HepG2 (cell line): ENCODE measurements around the gene SERP1. TPM values are rescaled to one million over a fixed set of nuclear protein-coding genes. Genes with fewer than 3 reads are reported as not detected.

ENCODE experiments used
- ATM ChIP-seq: fragments of 450-650 bp; IDR thresholded peaks from 2 replicates; pipeline ENCODE4 v1.7.1; 2017; ENCODE audit warnings: mild to moderate bottlenecking, borderline replicate concordance
- KMT2A ChIP-seq: sonication (generic); formaldehyde crosslinking; IDR thresholded peaks from 2 replicates; pipeline ENCODE4 v1.4.0; 2020; ENCODE audit warnings: missing genetic modification reagents
- NFE2L1 ChIP-seq: sonication (generic); formaldehyde crosslinking; IDR thresholded peaks from 2 replicates; pipeline ENCODE4 v1.4.0; 2020; ENCODE audit warnings: missing genetic modification reagents, mild to moderate bottlenecking, borderline replicate concordance
- NFYC ChIP-seq: IDR thresholded peaks from 2 replicates; pipeline ENCODE4 v1.6.1; 2016; ENCODE audit warnings: missing genetic modification reagents, missing compliant biosample characterization
- NKX3-1 ChIP-seq: sonication (generic); formaldehyde crosslinking; IDR thresholded peaks from 2 replicates; pipeline ENCODE4 v1.5.0; 2020; ENCODE audit warnings: missing genetic modification reagents
- THAP11 ChIP-seq: IDR thresholded peaks from 2 replicates; pipeline ENCODE4 v1.6.1; 2016; ENCODE audit warnings: missing biosample characterization, missing genetic modification reagents
- ZFP36 ChIP-seq: fragments of 150-350 bp; IDR thresholded peaks from 2 replicates; pipeline ENCODE4 v1.6.1; 2018; ENCODE audit warnings: borderline replicate concordance, low read length, low read depth; ENCODE audit not compliant: partially characterized antibody
- ZNF10 ChIP-seq: sonication (generic); formaldehyde crosslinking; IDR thresholded peaks from 2 replicates; pipeline ENCODE4 v1.4.0; 2020; ENCODE audit warnings: mild to moderate bottlenecking, low read depth, missing genetic modification reagents, borderline replicate concordance
- ZNF703 ChIP-seq: sonication (generic); formaldehyde crosslinking; IDR thresholded peaks from 2 replicates; pipeline ENCODE4 v1.5.1; 2020; ENCODE audit warnings: missing genetic modification reagents, mild to moderate bottlenecking, moderate library complexity, borderline replicate concordance
- ZNF749 ChIP-seq: sonication (generic); formaldehyde crosslinking; IDR thresholded peaks from 2 replicates; pipeline ENCODE4 v1.8.0; 2022; ENCODE audit warnings: mild to moderate bottlenecking, missing genetic modification reagents, moderate library complexity, borderline replicate concordance
- polyA plus RNA-seq, 8 experiments: library from polyadenylated mRNA; depleted of rRNA in 3 of 8; stranded (reverse) in 7 of 8; unstranded in 1 of 8; fragments of >200 nt; fragmentation: Illumina TruSeq in 4 of 8; extraction: Trizol in 4 of 8; gene quantifications; 2 replicates each; pipeline versions ENCODE4 v1.2.1 to v1.2.3, GENCODE V29; 2011 to 2016; ENCODE audit warnings: low read depth in 4 of 8, missing spikeins in 1 of 8, mixed read lengths in 1 of 8; ENCODE audit not compliant: insufficient read depth in 1 of 8
- total RNA-seq, 5 experiments: library from RNA; depleted of rRNA; stranded (reverse); fragments of >200 nt; fragmentation: Illumina TruSeq; extraction: Trizol; gene quantifications; 2 replicates each; pipeline ENCODE4 v1.2.3, GENCODE V29; 2016; ENCODE audit warnings: low read depth in 1 of 5
- TF ChIP-seq, protein P1 (sequence below): sonication (generic); formaldehyde crosslinking; IDR thresholded peaks from 2 replicates; pipeline ENCODE4 v1.9.0; 2021; ENCODE audit warnings: missing genetic modification reagents, borderline replicate concordance
- TF ChIP-seq, protein P2 (sequence below): sonication (generic); formaldehyde crosslinking; IDR thresholded peaks from 2 replicates; pipeline ENCODE4 v1.4.0; 2020; ENCODE audit warnings: missing genetic modification reagents, borderline replicate concordance
- TF ChIP-seq, protein P3 (sequence below), 2 experiments: fragments of 450-650 bp in 1 of 2; sonication (generic) in 1 of 2; formaldehyde crosslinking in 1 of 2; IDR thresholded peaks; 2 replicates each; pipeline versions ENCODE4 v1.6.1 to v1.8.0; 2016 to 2022; ENCODE audit warnings: antibody characterized with exemption in 1 of 2, mild to moderate bottlenecking in 1 of 2, missing genetic modification reagents in 1 of 2

Gene SERP1
- total and polyA plus RNA-seq, 2 of the 13 experiments (the other 11 are each of a cell fraction or from before 2014, with no cell fraction given): 61.2 to 95.0 TPM

DNA sequence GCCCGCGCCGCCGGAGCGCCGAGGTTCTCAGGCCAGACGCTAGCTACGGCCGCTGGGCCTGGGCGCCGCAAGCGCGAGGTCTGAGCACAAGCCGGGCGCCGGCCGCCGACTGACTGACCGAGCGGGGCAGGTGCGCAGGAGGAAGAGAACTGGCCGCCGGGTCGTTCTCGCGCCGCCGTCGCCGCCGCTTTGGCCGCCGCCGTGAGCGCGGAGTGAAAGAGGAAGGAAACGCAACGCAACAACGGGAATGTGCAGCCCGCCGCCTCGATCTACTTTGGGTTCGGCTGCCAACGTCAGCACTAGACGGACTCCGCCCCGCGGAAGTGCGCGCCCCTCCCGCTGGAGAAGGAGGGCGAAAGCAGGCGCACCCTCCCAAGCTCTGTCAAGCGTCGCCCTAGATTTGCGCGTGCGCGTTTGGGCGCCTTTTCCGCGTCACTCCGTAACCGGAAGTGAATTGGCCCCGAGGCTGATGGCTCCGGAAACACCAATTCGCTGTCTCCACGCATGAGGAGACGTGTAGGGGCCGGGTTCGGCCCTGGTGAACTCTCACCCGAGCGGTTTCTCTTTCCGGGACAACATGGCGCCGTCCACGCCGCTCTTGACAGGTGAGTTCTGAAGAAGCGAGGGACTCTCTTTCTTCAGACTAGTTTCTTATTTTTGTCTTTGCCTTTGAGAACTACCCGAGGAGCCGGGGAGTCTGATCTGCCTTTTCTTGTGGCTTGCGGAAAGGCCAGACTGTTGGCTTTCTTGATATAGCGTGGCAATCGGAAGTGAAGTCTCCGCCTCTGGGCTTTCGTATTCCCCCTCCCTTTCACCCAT is at the start of gene SERP1, which contains the start of gene EIF2A (continued):
- TF ChIP-seq ZFP36 (no peak), THAP11 (CRISPR knock-in tag) (peak; percentile 95), ZNF10 (CRISPR knock-in tag) (no peak), KMT2A (CRISPR knock-in tag) (peak; percentile 97), NFE2L1 (CRISPR knock-in tag) (no peak), NKX3-1 (CRISPR knock-in tag) (0 out of 2 replicates have a peak, but pooled peaks have one; percentile 50), ATM (no peak), NFYC (peak; percentile 86), ZNF703 (CRISPR knock-in tag) (no peak; the same call in 1 of the 2 replicates), ZNF749 (CRISPR knock-in tag) (peak; percentile 83; the same call in 1 of the 2 replicates)
- TF ChIP-seq, protein P1, sequence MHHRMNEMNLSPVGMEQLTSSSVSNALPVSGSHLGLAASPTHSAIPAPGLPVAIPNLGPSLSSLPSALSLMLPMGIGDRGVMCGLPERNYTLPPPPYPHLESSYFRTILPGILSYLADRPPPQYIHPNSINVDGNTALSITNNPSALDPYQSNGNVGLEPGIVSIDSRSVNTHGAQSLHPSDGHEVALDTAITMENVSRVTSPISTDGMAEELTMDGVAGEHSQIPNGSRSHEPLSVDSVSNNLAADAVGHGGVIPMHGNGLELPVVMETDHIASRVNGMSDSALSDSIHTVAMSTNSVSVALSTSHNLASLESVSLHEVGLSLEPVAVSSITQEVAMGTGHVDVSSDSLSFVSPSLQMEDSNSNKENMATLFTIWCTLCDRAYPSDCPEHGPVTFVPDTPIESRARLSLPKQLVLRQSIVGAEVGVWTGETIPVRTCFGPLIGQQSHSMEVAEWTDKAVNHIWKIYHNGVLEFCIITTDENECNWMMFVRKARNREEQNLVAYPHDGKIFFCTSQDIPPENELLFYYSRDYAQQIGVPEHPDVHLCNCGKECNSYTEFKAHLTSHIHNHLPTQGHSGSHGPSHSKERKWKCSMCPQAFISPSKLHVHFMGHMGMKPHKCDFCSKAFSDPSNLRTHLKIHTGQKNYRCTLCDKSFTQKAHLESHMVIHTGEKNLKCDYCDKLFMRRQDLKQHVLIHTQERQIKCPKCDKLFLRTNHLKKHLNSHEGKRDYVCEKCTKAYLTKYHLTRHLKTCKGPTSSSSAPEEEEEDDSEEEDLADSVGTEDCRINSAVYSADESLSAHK (CRISPR knock-in tag): no peak
- TF ChIP-seq, protein P2, sequence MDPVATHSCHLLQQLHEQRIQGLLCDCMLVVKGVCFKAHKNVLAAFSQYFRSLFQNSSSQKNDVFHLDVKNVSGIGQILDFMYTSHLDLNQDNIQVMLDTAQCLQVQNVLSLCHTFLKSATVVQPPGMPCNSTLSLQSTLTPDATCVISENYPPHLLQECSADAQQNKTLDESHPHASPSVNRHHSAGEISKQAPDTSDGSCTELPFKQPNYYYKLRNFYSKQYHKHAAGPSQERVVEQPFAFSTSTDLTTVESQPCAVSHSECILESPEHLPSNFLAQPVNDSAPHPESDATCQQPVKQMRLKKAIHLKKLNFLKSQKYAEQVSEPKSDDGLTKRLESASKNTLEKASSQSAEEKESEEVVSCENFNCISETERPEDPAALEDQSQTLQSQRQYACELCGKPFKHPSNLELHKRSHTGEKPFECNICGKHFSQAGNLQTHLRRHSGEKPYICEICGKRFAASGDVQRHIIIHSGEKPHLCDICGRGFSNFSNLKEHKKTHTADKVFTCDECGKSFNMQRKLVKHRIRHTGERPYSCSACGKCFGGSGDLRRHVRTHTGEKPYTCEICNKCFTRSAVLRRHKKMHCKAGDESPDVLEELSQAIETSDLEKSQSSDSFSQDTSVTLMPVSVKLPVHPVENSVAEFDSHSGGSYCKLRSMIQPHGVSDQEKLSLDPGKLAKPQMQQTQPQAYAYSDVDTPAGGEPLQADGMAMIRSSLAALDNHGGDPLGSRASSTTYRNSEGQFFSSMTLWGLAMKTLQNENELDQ (CRISPR knock-in tag): no peak
- TF ChIP-seq, protein P3, sequence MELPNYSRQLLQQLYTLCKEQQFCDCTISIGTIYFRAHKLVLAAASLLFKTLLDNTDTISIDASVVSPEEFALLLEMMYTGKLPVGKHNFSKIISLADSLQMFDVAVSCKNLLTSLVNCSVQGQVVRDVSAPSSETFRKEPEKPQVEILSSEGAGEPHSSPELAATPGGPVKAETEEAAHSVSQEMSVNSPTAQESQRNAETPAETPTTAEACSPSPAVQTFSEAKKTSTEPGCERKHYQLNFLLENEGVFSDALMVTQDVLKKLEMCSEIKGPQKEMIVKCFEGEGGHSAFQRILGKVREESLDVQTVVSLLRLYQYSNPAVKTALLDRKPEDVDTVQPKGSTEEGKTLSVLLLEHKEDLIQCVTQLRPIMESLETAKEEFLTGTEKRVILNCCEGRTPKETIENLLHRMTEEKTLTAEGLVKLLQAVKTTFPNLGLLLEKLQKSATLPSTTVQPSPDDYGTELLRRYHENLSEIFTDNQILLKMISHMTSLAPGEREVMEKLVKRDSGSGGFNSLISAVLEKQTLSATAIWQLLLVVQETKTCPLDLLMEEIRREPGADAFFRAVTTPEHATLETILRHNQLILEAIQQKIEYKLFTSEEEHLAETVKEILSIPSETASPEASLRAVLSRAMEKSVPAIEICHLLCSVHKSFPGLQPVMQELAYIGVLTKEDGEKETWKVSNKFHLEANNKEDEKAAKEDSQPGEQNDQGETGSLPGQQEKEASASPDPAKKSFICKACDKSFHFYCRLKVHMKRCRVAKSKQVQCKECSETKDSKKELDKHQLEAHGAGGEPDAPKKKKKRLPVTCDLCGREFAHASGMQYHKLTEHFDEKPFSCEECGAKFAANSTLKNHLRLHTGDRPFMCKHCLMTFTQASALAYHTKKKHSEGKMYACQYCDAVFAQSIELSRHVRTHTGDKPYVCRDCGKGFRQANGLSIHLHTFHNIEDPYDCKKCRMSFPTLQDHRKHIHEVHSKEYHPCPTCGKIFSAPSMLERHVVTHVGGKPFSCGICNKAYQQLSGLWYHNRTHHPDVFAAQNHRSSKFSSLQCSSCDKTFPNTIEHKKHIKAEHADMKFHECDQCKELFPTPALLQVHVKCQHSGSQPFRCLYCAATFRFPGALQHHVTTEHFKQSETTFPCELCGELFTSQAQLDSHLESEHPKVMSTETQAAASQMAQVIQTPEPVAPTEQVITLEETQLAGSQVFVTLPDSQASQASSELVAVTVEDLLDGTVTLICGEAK (IDR thresholded peaks at IDR 0.05): peak; percentile 88
- TF ChIP-seq, protein P3 (CRISPR knock-in tag; IDR thresholded peaks at IDR 0.05): peak; percentile 85; the same call in 1 of the 2 replicates
